ENCODE measurements around the gene STK32C.

STK32C gene

GRCh38 chr10:132185601-132186487 is 121.9 kb downstream of the STK32C start:
- DNase-seq (ENCODE audit: low read depth, low spot score) = peak; percentile 20

GRCh38 chr10:132184816-132185593 is 122.7 kb downstream of the STK32C start:
- no peak for DNase-seq (ENCODE audit: low read depth, low spot score)

- no peak for DNase-seq (ENCODE audit: low read depth, low spot score)
Observed at GRCh38 chr10:132183046-132183445, 124.7 kb downstream of the STK32C start.

GRCh38 chr10:132182591-132182990 is 125.2 kb downstream of the STK32C start:
- DNase-seq (ENCODE audit: low read depth, low spot score) = no peak

GRCh38 chr10:132181691-132182425 is 125.9 kb downstream of the STK32C start:
- no peak for DNase-seq (ENCODE audit: low read depth, low spot score)

GRCh38 chr10:132180736-132181135 is 127.0 kb downstream of the STK32C start:
- no peak for DNase-seq (ENCODE audit: low read depth, low spot score)

GRCh38 chr10:132179551-132180392 is 128.0 kb downstream of the STK32C start:
- DNase-seq (ENCODE audit: low read depth, low spot score) = no peak

GRCh38 chr10:132178672-132179545 is 128.8 kb downstream of the STK32C start:
- no peak for DNase-seq (ENCODE audit: low read depth, low spot score)

- no peak for DNase-seq (ENCODE audit: low read depth, low spot score)
Observed at GRCh38 chr10:132178046-132178445, 129.7 kb downstream of the STK32C start.

GRCh38 chr10:132176623-132177500 is 130.9 kb downstream of the STK32C start:
- DNase-seq (ENCODE audit: low read depth, low spot score) = no peak

GRCh38 chr10:132175907-132176581 is 131.7 kb downstream of the STK32C start:
- DNase-seq (ENCODE audit: low read depth, low spot score) = no peak

- DNase-seq (ENCODE audit: low read depth, low spot score) = no peak
Observed at GRCh38 chr10:132175408-132175807, 132.3 kb downstream of the STK32C start.

GRCh38 chr10:132174237-132174636 is 133.5 kb downstream of the STK32C start:
- DNase-seq (ENCODE audit: low read depth, low spot score) = no peak

- DNase-seq (ENCODE audit: low read depth, low spot score) = no peak
Observed at GRCh38 chr10:132173185-132173584, 134.6 kb downstream of the STK32C start.

- DNase-seq (ENCODE audit: low read depth, low spot score) = no peak
Observed at GRCh38 chr10:132172091-132173066, 135.4 kb downstream of the STK32C start.

- DNase-seq (ENCODE audit: low read depth, low spot score) = no peak
Observed at GRCh38 chr10:132170561-132171361, 137.0 kb downstream of the STK32C start.

All from activated naive CD8-positive, alpha-beta T cell treated with anti-CD3 and anti-CD28 coated beads, Interleukin-2, amount 50 U/mL, for 16 hours (primary cell).